A673 (cell line): Measurements from ENCODE around the gene RASA2.

Source experiments
- EZH2 ChIP-seq: fragments of 200-600 bp; sonication (generic); IDR thresholded peaks from 2 replicates; pipeline ENCODE4 v1.6.1; 2017; ENCODE audit warnings: borderline replicate concordance, low read depth, mild to moderate bottlenecking, mixed read lengths, antibody characterized with exemption, low read length; ENCODE audit not compliant: poor library complexity, severe bottlenecking
- TF ChIP-seq, protein P1 (sequence below): fragments of 300-800, 200-600 bp; sonication (generic); conservative IDR thresholded peaks from 2 replicates; pipeline ENCODE4 v1.5.1; 2017; ENCODE audit warnings: low read depth, mild to moderate bottlenecking, antibody characterized with exemption, low read length, moderate library complexity, mixed read lengths

DNA sequence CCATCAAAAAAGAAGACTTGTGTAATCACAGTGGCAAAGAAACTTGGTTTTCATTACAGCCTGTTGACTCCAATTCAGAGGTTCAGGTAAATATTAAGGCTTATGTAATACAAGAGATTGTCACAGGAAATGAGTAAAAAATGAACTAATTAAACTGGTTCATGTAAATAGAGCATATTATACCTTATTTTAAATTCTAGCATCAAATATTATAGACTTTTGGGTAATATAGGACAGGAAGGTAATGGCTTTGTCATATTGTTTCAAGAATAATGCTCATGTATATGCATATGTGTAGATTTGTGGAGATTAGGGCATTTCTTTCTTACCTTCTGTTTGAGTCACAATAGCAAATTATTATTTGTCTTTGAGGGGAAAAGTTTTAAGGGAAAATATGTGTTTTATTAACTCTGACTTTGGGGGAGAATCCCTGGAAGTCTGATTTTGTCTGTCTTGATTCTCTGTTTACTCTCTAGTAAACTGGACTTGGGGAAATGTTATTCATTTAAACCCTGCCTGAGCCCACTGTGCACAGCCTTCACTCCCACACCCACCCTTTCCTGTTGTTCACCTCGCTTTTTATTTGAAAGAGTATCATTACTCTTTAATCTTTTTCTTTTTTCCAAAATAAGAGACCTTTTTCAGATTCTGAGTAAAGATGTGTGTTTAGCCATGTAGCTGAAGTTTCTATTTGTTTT lies 43.0 kb downstream of the RASA2 start:
- TF ChIP-seq, protein P1, sequence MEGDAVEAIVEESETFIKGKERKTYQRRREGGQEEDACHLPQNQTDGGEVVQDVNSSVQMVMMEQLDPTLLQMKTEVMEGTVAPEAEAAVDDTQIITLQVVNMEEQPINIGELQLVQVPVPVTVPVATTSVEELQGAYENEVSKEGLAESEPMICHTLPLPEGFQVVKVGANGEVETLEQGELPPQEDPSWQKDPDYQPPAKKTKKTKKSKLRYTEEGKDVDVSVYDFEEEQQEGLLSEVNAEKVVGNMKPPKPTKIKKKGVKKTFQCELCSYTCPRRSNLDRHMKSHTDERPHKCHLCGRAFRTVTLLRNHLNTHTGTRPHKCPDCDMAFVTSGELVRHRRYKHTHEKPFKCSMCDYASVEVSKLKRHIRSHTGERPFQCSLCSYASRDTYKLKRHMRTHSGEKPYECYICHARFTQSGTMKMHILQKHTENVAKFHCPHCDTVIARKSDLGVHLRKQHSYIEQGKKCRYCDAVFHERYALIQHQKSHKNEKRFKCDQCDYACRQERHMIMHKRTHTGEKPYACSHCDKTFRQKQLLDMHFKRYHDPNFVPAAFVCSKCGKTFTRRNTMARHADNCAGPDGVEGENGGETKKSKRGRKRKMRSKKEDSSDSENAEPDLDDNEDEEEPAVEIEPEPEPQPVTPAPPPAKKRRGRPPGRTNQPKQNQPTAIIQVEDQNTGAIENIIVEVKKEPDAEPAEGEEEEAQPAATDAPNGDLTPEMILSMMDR: no peak
- TF ChIP-seq EZH2: no peak
